ENCODE measurements around the gene IVNS1ABP.

The IVNS1ABP gene

GRCh38 chr1:185292237-185292636, 24.8 kb downstream of the IVNS1ABP start:
- no peak overlapping the region for H3K4me2 ChIP-seq (ENCODE audit: low read length)
- H3K27ac ChIP-seq: no peak overlapping the region
- no peaks in the 10 kb centered on the region for H3K9me3 ChIP-seq (ENCODE audit: control insufficient read depth, low read length)
- no peaks in the 10 kb centered on the region for H3K36me3 ChIP-seq (ENCODE audit: control insufficient read depth, insufficient read depth, low read length)
- H3K4me1 ChIP-seq: no peaks in the 10 kb centered on the region
- H3K27me3 ChIP-seq (ENCODE audit: control insufficient read depth, insufficient read depth, low read length): no peaks in the 10 kb centered on the region
- H3K9ac ChIP-seq: no peak overlapping the region
- H3K4me3 ChIP-seq (ENCODE audit: low read depth, low read length): no peak overlapping the region
- H3K79me2 ChIP-seq: no peaks in the 10 kb centered on the region
- H2AFZ ChIP-seq: no peak overlapping the region
- TF ChIP-seq CTCF (IDR thresholded peaks at IDR 0.05): no peak

- no peaks in the 10 kb centered on the region for H3K9me3 ChIP-seq (ENCODE audit: control insufficient read depth, low read length)
- H3K27ac ChIP-seq: no peak overlapping the region
- H3K4me2 ChIP-seq (ENCODE audit: low read length): no peak overlapping the region
- no peaks in the 10 kb centered on the region for H3K27me3 ChIP-seq (ENCODE audit: control insufficient read depth, insufficient read depth, low read length)
- no peaks in the 10 kb centered on the region for H3K79me2 ChIP-seq
- no peak overlapping the region for H2AFZ ChIP-seq
- no peak overlapping the region for H3K4me3 ChIP-seq (ENCODE audit: low read depth, low read length)
- H3K9ac ChIP-seq: no peak overlapping the region
- no peaks in the 10 kb centered on the region for H3K4me1 ChIP-seq
- no peaks in the 10 kb centered on the region for H3K36me3 ChIP-seq (ENCODE audit: control insufficient read depth, insufficient read depth, low read length)
- no peak for TF ChIP-seq CTCF (IDR thresholded peaks at IDR 0.05)
Measured at GRCh38 chr1:185291652-185292051, 25.4 kb downstream of the IVNS1ABP start.

- no peak overlapping the region for H3K27ac ChIP-seq
- no peaks in the 10 kb centered on the region for H3K27me3 ChIP-seq (ENCODE audit: control insufficient read depth, insufficient read depth, low read length)
- no peaks in the 10 kb centered on the region for H3K4me1 ChIP-seq
Measured at GRCh38 chr1:185291159-185291558, 25.9 kb downstream of the IVNS1ABP start.

GRCh38 chr1:185289880-185290279, 27.2 kb downstream of the IVNS1ABP start:
- Histone ChIP-seq H3K9ac (no peak overlapping the region), H3K9me3 (ENCODE audit: control insufficient read depth, low read length) (no peaks in the 10 kb centered on the region), H3K4me1 (no peaks in the 10 kb centered on the region), H3K79me2 (no peaks in the 10 kb centered on the region), H3K4me2 (ENCODE audit: low read length) (no peak overlapping the region), H3K36me3 (ENCODE audit: control insufficient read depth, insufficient read depth, low read length) (no peaks in the 10 kb centered on the region), H3K27ac (no peak overlapping the region), H3K4me3 (ENCODE audit: low read depth, low read length) (no peak overlapping the region), H3K27me3 (ENCODE audit: control insufficient read depth, insufficient read depth, low read length) (no peaks in the 10 kb centered on the region), H2AFZ (no peak overlapping the region)
- TF ChIP-seq CTCF (IDR thresholded peaks at IDR 0.05): no peak

More at GRCh38 chr1:185291159-185291558, 25.9 kb downstream of the IVNS1ABP start:
- Histone ChIP-seq H2AFZ (no peak overlapping the region), H3K4me2 (ENCODE audit: low read length) (no peak overlapping the region), H3K36me3 (ENCODE audit: control insufficient read depth, insufficient read depth, low read length) (no peaks in the 10 kb centered on the region), H3K79me2 (no peaks in the 10 kb centered on the region), H3K9me3 (ENCODE audit: control insufficient read depth, low read length) (no peaks in the 10 kb centered on the region), H3K4me3 (ENCODE audit: low read depth, low read length) (no peak overlapping the region), H3K9ac (no peak overlapping the region)
- TF ChIP-seq CTCF (IDR thresholded peaks at IDR 0.05): no peak

- H3K9me3 ChIP-seq (ENCODE audit: control insufficient read depth, low read length): no peaks in the 10 kb centered on the region
- H3K27me3 ChIP-seq (ENCODE audit: control insufficient read depth, insufficient read depth, low read length): no peaks in the 10 kb centered on the region
- TF ChIP-seq CTCF (IDR thresholded peaks at IDR 0.05): no peak
- no peak overlapping the region for H3K4me3 ChIP-seq (ENCODE audit: low read depth, low read length)
- no peaks in the 10 kb centered on the region for H3K79me2 ChIP-seq
- H3K27ac ChIP-seq: no peak overlapping the region
- no peak overlapping the region for H2AFZ ChIP-seq
- H3K36me3 ChIP-seq (ENCODE audit: control insufficient read depth, insufficient read depth, low read length): no peaks in the 10 kb centered on the region
- no peak overlapping the region for H3K9ac ChIP-seq
- H3K4me2 ChIP-seq (ENCODE audit: low read length): no peak overlapping the region
- H3K4me1 ChIP-seq: no peaks in the 10 kb centered on the region
Measured at GRCh38 chr1:185288435-185288834, 28.6 kb downstream of the IVNS1ABP start.

Data from parathyroid adenoma (tissue), 2 donors.